AG04449 (cell line): ENCODE data around the gene RBM33.
"Not testable (repeated sequence)": the region's sequence is repeated elsewhere in the genome, so short reads cannot be mapped to it uniquely, and the experiment has no call there.

Experiments
- CTCF ChIA-PET: fragments of 350-600 bp; formaldehyde crosslinking; extraction: SDS; loops from one replicate; lab custom pipeline; 2021; ENCODE audit warnings: antibody characterized with exemption; lab: Yijun Ruan, JAX
- POLR2A ChIA-PET: fragments of 400-600, 350-600 bp; formaldehyde crosslinking; extraction: SDS; loops from one replicate; lab custom pipeline; 2020; ENCODE audit warnings: antibody characterized with exemption, inconsistent platforms; lab: Yijun Ruan, JAX
- DNase-seq: peaks from one replicate; pipeline ENCODE4 v3.0.0-alpha.2; 2010; ENCODE audit warnings: low read depth, low spot score
- H3K4me3 ChIP-seq: 2 replicates; pipeline ENCODE4 v1.5.1; 2011; ENCODE audit warnings: low read depth, mild to moderate bottlenecking, control low read depth, low read length
- TF ChIP-seq, protein P1 (sequence below): IDR thresholded peaks from one replicate; pipeline ENCODE4 v1.5.1; 2011; ENCODE audit warnings: mild to moderate bottlenecking, moderate library complexity, low read length, control low read depth, inconsistent platforms; ENCODE audit not compliant: insufficient read depth; ENCODE audit errors: missing control alignments

Gene RBM33

DNA sequence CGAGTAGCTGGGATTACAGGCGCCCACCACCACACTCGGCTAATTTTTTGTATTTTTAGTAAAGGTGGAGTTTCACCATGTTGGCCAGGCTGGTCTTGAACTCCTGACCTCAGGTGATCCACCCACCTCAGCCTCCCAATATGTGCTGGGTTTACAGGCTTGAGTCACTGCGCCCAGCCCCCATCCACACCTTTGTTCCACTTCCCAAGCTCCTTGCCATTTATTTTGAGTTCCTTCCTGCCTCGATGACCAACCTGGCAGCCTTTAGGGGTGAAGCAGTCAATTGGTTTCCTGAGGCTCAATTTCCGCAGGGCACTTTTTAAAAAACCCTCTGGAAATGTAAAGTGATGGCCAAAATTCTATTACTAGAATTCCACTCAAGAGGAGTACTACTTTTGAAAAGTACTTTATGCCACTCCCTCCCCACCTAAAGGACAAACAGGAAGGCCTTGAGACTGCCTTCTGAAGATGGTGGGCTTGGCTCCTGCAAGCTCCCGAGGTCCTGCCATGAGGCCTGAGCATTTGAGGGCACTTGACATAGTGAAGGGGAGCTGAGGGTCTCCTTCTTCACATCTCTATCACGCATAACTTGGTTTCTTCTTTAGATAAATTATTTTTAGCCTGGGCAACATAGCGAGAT lies 32.5 kb upstream of the RBM33 start:
- DNase-seq, result no peak
- ChIA-PET CTCF (interaction anchor here (3.3 kb wide), 1 partner anchor 13 kb away, joined by 23 read pairs; no protein-coding TSS in a partner anchor), POLR2A (no interaction called here)
- no peak overlapping the region for H3K4me3 ChIP-seq
- TF ChIP-seq, protein P1, sequence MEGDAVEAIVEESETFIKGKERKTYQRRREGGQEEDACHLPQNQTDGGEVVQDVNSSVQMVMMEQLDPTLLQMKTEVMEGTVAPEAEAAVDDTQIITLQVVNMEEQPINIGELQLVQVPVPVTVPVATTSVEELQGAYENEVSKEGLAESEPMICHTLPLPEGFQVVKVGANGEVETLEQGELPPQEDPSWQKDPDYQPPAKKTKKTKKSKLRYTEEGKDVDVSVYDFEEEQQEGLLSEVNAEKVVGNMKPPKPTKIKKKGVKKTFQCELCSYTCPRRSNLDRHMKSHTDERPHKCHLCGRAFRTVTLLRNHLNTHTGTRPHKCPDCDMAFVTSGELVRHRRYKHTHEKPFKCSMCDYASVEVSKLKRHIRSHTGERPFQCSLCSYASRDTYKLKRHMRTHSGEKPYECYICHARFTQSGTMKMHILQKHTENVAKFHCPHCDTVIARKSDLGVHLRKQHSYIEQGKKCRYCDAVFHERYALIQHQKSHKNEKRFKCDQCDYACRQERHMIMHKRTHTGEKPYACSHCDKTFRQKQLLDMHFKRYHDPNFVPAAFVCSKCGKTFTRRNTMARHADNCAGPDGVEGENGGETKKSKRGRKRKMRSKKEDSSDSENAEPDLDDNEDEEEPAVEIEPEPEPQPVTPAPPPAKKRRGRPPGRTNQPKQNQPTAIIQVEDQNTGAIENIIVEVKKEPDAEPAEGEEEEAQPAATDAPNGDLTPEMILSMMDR, result no peak

DNA sequence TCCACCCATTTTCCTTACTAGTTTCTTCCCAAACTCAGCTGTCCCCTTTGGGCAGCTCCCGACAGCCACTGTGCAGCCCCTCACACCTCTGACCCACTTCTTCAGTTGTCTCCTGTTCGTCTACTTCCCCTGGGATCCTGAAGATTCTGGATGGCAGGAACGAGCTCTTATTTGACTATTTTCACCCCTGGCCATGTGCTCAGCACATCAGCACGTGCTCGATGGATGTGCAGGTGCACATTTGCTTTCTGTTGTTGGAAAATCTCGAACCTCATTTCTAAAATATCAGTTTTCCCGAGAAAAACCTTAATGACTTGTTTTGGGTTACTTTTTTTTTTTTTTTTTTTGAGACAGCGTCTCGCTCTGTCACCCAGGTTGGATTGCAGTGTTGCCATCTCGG lies 31.8 kb upstream of the RBM33 start:
- ChIA-PET POLR2A (no interaction called here), CTCF (interaction anchor here (1.7 to 3.3 kb wide), 2 partner anchors 9 to 13 kb away, joined by 5 to 23 read pairs; no protein-coding TSS in a partner anchor)
- TF ChIP-seq, protein P1, result no peak
- H3K4me3 ChIP-seq, result no peak overlapping the region
- DNase-seq, result no peak

DNA sequence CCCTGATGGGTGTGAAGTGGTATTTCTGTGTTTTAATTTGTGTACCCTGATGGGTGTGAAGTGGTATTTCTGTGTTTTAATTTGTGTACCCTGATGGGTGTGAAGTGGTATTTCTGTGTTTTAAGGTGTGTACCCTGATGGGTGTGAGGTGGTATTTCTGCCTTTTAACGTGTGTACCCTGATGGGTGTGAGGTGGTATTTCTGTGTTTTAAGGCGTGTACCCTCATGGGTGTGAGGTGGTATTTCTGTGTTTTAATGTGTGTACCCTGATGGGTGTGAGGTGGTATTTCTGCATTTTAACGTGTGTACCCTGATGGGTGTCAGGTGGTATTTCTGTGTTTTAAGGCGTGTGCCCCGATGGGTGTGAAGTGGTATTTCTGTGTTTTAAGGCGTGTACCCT lies 29.4 kb upstream of the RBM33 start:
- DNase-seq, POLR2A ChIA-PET, H3K4me3 ChIP-seq: not testable (repeated sequence)
- CTCF ChIA-PET, result interaction anchor here (3.3 kb wide), 1 partner anchor 16 kb away, joined by 23 read pairs; no protein-coding TSS in a partner anchor

DNA sequence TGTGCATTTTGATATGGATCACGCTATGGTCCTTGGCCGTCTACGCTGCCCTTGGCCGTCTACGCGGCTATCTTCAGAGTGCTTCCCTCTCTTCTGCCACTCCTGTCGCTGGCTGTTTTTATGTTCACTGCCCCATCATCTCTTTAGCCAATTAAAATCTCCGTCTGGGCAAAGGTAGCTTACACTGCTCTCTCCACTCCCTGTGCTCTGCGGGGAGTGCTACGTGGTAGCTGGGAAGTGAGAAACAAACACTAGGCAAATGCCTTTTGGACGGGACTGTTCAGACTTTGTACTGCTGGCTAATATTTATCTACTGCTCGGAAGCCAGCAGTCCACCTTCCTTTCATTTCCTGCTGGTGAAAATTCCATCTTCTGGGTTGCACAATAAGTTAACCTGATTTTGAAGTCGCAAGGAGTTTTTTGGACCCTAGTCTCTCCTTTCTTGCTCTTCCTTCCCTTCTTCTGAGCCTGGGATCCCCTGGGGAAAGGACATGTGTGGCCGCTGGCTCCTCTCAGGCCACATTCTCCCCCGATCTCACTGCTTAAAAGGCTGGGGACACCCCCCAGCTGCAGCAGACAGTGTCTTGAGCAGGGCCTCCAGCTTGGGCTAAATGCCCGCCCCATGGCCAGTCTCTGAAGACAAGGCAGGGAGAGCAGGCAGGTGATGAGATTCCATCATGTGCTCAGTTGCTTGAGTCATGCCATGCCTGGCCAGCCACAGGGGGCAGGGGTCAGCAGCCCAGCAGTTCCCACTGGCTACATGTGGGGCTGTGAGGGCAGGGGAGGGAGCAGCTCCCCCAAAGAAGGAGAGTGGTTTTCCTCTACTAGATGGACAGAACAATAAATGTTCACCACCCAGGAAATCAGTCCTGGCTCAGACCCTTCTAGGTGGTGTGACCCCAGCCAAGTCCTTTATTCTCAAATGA lies 25.5 kb upstream of the RBM33 start:
- POLR2A ChIA-PET, result no interaction called here
- no peak for DNase-seq
- CTCF ChIA-PET, result no interaction called here
- H3K4me3 ChIP-seq, result no peak overlapping the region
- TF ChIP-seq, protein P1, result no peak

DNA sequence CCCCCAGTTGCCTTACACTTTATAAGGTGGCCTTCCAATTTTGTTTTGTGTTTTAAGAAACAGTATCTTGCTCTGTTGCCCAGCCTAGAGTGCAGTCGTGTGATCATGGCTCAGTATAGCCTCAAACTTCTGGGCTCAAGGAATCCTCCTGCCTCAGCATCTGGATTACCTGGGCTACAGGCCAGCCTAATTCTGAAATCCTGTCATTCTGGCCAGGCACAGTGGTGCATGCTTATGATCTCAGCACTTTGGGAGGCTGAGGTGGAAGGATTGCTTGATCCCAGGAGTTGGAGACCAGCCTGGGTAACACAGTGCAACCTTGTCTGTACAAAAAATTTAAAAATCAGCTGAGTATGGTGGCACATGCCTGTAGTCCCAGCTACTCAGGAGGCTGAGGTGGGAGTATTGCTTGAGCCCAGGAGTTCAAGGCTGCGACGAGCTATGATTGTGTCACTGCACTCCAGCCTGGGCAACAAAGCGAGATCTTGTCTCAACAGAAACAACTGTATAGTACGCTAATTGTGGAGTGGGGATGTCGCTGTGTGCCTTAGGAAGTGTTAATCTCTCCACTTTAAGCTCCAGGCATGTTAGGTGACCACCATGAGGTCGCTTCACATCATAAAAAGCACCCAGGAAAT lies 24.7 kb upstream of the RBM33 start:
- DNase-seq, result no peak
- no peak overlapping the region for H3K4me3 ChIP-seq
- ChIA-PET POLR2A (no interaction called here), CTCF (no interaction called here)
- TF ChIP-seq, protein P1, result no peak

DNA sequence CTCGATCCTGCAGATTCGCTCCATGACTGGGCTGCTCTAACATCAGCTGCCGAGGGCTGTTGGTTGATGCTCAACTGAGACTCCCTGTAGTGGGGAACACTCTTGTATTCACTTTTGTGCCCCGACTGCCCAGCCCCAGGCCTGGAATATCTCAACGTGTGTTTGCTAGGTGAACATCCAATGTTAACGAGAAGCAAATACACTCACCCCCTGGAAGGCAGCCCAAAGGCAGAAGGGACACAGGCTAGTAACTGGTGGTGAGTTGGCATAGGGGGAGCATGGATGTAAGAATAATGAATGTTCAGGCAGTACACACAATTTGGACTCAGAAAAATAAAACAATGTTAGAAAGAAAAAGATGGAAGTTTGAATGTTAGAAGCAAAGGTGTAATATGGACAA lies 24.0 kb upstream of the RBM33 start:
- H3K4me3 ChIP-seq, result no peak overlapping the region
- TF ChIP-seq, protein P1, result no peak
- ChIA-PET POLR2A (no interaction called here), CTCF (interaction anchor here (1.6 kb wide), 1 partner anchor 22 kb away, joined by 6 read pairs; no protein-coding TSS in a partner anchor)
- DNase-seq, result no peak
